ENCODE measurements around the gene ABCC1.

- TF ChIP-seq CTCF (conservative IDR thresholded peaks at IDR 0.05; ENCODE audit: low read depth, low read length) (no peak), RAD21 (IDR thresholded peaks at IDR 0.05; ENCODE audit: low read length) (no peak), RCOR1 (IDR thresholded peaks at IDR 0.05; ENCODE audit: insufficient replicate concordance, low read length) (no peak), CEBPB (IDR thresholded peaks at IDR 0.05; ENCODE audit: low read depth, low read length) (no peak)
Measured at GRCh38 chr16:16121185-16121727, 171.8 kb downstream of the ABCC1 start.

All from IMR-90 (cell line).